GM21390 (cell line): ENCODE data around the gene C1RL.
"Not testable (repeated sequence)": the region's sequence is repeated elsewhere in the genome, so short reads cannot be mapped to it uniquely, and the experiment has no call there.

ENCODE experiments used
- ATAC-seq: cut with Tn5 transposase; IDR thresholded peaks from one replicate; pipeline ENCODE4 v1.9.1; 2021; ENCODE audit not compliant: unreplicated experiment

Gene C1RL

DNA sequence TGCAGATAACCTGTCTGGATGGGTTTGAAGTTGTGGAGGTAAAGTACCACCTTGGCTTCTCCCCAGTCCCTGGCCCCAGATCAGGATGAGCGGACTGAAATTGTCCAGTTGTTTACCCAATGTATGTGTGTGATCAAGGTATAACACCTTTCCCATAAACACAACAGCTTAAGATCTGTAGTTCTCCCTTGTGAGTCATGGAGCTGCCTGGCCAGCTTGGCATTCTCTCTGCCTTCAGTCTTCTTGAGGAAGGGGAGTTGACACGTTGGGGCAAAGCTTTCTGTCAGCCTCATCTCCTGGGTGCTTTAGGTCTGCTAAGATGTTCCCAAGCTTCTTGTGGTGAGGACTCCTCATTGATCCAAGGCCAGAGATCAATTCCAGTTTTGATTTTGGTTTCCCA, 42.4 kb downstream of the C1RL start:
- no peak for ATAC-seq

DNA sequence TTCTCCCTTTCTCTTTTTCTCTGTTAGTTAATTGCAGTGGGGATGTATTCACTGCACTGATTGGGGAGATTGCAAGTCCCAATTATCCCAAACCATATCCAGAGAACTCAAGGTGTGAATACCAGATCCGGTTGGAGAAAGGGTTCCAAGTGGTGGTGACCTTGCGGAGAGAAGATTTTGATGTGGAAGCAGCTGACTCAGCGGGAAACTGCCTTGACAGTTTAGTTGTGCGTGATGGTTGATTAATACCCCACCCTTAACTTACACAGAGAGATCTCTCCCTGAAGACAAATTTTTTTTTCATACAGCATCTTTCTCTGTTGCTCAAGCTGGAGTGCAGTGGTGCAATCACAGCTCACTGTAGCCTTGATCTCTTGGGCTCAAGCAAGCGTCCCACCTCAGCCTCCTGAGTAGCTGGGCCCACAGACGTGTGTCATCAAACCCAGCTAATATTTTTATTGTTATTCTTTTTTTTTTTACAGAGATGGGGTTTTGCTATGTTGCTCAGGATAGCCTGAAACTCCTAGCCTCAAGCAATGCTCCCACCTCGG, 43.9 kb downstream of the C1RL start:
- no peak for ATAC-seq

DNA sequence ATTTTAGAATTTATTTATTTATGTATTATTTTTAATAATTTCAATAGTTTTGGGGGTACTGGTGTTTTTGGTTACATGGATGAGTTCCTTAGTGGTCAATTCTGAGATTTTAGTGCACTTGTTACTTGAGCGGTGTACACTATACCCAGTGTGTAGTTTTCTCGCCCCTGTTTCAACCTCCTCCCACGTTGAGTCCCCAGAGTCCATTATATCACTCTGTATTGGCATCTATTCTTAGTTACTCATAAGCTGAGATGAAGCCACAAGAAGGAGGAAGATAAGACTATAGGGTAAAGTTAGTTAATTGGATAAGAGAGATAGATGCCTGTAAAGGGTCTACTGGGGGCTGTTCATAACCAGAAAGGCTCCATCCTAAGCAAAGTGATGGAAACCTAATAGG, 44.5 kb downstream of the C1RL start:
- ATAC-seq = no peak

DNA sequence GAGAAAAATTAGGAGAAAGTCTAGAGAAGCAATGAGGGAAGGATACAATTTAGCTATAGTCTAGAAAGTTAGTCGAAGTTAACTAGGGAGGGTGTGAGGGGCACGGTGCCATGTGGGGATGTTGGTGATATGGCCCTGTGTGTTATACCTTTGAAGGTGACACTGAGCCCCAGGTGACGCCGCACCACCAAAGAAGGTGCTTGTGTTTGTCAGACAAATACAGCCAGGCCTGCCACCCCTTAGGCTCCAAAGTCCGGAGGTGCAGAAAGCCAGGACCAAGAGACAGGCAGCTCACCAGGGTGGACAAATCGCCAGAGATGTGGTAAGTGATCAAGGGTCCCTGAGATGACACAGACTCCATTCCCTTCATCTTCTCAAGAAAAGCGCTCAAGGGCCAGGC, 47.4 kb downstream of the C1RL start:
- no peak for ATAC-seq

DNA sequence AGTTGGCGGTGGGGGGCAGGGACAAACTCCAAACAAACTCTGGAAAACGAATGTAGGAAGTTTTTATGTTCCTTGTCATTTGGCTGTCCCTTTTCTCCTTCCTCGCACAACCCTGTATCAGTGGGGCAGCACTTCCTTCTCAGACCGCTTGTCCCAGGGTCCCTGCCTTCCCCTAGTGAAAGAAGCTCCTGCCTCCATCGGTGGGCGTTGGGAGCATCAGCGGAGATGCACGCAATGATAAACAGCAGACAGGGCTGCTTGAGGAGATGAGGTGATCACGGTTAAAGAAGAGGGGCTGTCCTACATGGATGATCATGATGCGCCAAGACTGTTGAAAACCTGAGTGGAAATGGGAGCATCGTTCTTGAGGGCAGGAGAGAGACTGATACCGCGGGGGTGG, 47.9 kb downstream of the C1RL start:
- ATAC-seq = no peak

DNA sequence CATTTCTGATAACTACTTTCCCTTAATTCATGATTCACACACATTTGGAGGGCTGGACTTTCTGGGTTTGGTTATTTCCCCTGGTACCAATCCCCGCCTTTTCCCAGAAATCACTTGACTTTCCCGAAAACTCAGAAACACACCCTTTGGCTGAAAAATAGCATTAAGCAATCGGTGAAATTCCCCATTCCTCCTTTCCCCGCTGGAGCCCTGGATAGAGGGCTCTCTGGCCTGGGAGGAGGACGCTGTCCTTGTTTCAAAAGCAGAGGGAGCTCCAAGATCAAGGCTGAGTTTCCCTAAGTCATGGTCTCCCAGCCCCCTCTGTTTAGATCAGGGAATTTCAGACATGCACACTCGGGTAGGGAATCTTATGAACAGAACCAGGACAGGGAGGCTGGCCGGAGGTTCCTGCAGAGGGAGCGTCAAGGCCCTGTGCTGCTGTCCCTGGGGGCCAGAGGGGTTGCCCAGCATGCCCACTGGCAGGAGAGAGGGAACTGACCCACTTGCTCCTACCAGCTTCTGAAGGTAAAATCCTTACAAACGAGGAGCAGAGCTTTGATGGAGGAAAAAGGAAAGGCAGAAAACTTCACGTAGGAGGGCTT, 48.6 kb downstream of the C1RL start, which contains the start of gene C1S:
Gene C1S (plus strand): TSS at position 366 of the 602 bp plus-strand sequence. CDS start 1,195 bp downstream, outside the sequence.
- ATAC-seq = no peak

DNA sequence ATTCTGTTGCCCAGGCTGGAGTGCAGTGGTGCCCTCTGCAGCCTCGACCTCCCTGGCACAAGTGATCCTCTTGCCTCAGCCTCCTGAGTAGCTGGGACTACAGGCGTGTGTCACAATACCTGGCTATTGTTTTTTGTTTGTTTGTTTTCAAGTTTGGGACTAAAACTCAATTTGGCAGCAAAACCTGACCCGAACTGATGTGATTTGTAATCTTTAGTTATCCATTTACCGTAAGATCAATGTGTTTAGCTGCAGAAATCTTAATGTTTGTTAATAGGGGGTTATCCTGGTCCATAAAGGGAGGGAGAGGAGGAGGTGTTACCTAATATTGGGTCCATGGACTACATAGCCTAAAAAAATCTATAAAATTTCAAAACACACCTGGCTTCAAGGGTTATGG, 49.2 kb downstream of the C1RL start:
- no peak for ATAC-seq

DNA sequence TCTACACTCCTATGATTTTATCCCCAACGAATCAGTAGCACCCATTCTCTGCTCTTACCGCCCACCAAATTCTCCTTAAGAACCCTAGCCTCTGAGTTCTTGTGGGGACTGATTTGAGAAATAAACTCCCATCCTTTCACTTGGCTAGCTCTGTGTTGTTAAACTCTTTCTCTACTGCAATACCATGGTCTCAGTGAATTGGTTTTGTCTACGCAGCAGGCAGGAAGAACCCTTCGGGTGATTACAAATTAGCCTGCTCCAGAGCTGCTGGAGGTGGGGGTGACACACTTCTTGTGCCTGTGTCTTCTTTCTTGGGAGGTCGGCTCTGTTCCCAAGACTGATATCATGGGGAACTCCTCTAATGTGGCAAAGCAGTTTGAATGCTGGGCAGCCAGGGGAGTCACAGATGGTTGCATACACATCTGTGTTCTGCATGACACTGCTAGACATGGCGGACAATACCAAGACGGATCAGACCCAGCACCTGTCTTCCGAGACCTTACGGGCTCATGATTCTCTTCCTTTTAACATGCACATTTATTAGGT, 50.1 kb downstream of the C1RL start:
- ATAC-seq = no peak

DNA sequence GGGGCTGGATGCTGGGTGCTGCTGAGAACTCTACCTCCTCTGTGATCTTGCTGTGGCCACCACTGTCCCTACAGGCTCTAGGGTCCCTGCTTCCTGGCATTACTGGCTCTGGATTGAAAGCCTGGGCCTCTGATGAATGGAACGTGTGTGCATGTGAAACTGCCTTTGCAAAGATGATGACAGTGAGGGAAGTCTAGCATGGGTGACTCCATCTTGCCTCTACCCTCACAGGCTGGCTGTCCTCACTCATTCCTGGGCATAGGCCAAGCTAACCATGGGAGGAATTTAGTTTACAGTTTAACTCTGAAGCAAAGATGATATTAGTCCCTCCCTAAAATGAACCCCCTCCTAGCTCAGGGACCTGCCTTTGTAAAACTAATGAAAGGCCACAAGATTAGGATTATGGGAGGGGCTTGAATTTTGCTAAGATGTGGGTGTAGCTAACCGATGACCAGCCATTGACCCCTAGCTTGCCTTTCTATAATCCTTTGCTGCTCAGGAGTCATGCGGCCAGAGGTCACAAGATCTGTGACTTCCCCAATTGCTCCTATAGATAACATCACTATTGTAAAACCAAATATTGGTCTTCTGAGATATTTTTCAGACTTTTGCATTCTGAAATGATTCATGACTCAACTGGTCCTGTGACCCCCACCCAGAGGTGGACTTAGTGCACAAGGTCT, 50.7 kb downstream of the C1RL start:
- no peak for ATAC-seq

DNA sequence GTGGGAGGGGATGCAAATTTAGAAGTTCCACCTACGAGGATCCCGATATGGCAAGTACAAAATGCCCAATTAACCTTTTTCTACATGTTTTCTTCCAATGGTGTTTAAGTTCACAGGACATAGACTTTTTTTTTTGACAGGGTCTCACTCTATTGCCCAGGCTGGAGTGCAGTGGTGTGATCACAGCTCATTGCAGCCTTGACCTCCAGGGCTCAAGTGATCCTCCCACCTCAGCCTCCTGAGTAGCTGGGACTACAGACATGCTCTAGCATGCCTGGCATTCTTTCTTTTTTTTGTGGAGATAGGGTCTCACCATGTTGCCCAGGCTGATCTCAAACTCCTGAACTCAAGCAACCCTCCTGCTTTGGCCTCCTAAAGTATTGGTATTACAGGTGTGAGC, 53.3 kb downstream of the C1RL start:
- ATAC-seq = not testable (repeated sequence)

DNA sequence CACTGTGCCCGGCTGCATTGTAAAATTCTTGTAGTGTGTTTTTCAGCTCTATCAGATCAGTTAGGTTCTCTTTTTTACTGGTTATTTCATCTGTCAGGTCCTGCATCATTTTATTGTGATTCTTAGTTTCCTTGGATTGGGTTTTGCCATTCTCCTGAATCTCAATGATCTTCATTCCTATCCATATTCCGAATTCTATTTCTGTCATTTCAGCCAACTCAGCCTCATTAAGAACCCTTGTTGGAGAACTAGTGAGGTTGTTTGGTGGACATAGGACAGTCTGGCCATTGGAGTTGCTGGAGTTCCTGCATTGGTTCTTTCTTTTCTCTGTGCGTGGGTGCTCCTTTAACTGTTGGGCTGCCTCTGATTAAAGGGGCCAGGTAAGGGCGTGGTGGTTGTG, 54.1 kb downstream of the C1RL start:
- ATAC-seq = no peak

DNA sequence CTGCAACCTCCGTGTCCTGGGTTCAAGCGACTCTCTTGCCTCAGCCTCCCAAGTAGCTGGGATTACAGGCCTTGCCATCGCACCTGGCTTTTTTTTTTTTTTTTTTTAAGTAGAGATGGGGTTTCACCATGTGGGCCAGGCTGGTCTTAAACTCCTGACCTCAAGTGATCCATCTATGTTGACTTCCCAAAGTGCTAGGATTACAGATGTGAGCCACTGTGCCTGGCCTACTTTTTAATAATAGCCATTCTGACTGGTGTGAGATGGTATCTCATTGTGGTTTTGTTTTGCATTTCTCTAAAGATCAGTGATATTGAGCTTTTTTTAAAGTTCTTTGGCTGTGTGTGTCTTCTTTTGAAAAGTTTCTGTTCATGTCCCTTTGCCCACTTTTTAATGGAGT, 59.0 kb downstream of the C1RL start:
- not testable (repeated sequence) for ATAC-seq

DNA sequence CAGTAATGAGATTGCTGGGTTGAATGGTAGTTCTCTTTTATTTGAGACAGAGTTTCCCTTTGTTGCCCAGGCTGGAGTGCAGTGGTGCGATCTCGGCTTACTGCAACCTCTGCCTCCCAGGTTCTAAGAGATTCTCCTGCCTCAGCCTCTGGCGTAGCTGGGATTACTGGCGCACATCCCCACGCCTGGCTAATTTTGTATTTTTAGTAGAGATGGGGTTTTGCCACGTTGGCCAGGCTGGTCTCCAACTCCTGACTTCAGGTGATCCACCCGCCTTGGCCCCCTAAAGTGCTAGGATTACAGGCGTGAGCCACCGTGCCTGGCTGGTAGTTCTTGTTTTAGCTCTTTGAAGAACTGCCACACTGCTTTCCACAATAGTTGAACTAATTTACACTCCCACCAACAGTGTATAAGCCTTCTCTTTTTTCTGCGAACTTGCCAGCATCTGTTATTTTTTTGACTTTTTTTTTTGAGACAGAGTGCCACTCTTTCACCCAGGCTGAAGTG, 59.5 kb downstream of the C1RL start:
- not testable (repeated sequence) for ATAC-seq

DNA sequence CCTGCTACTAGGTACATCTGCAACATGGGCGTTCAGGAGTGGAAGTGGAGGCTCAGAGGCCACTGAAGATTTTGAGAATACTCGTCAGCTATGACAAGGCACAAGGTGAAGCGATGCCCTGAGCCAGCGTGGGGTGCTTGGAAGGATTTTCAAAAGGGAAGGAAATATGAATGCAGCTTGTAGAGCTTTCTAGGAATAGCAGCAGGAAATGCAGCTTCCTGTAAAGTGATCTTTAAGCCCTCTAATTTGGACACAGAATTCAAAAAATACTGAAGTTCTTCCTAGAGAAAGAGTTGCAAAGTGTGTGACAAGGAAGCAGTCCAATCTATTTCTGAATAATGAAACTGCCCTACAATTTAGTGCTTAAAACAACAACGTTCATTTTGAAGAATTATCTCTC, 61.7 kb downstream of the C1RL start:
- ATAC-seq = no peak

DNA sequence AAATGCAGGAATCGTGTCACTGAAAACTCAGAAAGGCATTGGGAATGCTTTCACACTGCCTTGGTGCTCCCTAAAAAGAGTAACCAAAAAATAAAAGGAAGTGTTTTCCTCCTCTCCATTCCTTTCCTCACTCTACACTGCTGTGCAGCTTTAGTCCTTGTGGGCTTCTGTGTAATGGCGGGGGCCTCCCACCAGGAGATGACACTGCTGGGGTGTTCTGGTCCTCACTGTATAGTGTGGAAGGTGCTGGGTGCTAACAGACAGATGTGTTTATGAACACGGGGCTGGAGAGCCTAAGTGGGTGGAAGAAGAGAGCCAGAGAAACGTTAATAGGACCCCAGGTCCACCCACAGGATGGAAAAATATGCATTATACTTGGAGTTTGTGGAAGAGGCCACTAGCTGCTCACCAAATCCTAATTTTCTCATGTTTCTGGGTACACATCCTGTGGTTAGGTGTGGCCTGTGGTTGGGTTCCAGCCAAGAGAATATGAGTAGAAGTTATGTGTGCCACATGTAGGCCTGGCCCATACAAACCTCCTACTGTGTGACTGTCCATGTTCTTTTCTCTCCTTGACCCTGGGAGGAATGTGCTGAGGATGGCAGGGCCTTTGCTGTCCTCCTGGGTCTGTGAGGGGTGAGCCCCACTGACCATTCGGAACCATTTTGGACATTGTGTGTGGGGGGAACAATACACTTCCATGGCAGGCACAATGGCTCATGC, 62.5 kb downstream of the C1RL start:
- ATAC-seq = no peak

DNA sequence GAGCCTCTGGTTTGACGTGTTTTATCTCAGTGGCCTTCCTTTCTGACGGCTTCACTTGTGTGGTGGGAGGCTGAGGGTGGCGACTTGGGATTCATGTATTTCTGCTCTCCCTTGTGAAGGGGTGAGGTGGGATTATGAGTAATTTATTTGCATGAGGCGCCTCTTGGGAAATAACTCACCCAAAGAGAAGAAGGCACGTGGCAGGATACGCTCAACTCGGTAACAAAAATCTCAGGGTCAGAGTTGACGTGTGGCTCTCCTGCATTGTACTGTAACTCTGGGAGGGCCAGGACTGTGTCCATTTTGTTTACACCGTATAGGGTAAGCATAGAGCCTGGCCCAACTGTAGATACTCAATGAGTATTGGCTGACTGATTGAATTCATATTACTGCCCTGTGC, 63.1 kb downstream of the C1RL start:
- no peak for ATAC-seq
